Cardiac muscle cell (in vitro differentiated cells and primary cell): ENCODE measurements around the gene ATP11C. TPM values are rescaled to one million over a fixed set of nuclear protein-coding genes. Genes with fewer than 3 reads are reported as not detected.

Experiments
- DNase-seq, 2 donors: peaks; one replicate each; pipeline versions ENCODE4 v3.0.0 to v3.0.0-alpha.2; 2010 to 2017; ENCODE audit warnings: low read depth in 1 of 2, low spot score in 1 of 2
- H3K27ac ChIP-seq: fragments of 200-600 bp; sonication (generic); 2 replicates; pipeline ENCODE4 v1.5.1; 2016
- H3K27me3 ChIP-seq: fragments of 200-600 bp; sonication (generic); 2 replicates; pipeline ENCODE4 v1.6.0; 2016; ENCODE audit warnings: control low read depth
- H3K36me3 ChIP-seq: fragments of 200-600 bp; sonication (generic); 2 replicates; pipeline ENCODE4 v1.5.1; 2016; ENCODE audit warnings: control low read depth
- H3K4me1 ChIP-seq: fragments of 200-600 bp; sonication (generic); 2 replicates; pipeline ENCODE4 v1.8.1; 2017; ENCODE audit warnings: low read depth, mild to moderate bottlenecking, mixed run types
- H3K4me3 ChIP-seq: fragments of 200-600 bp; sonication (generic); 2 replicates; pipeline ENCODE4 v1.5.1; 2016; ENCODE audit warnings: mild to moderate bottlenecking
- H3K9me3 ChIP-seq: fragments of 200-600 bp; sonication (generic); 2 replicates; pipeline ENCODE4 v1.5.1; 2017; ENCODE audit warnings: low read depth, mild to moderate bottlenecking, control low read depth
- polyA plus RNA-seq: library from polyadenylated mRNA; unstranded; fragments of >200 nt; fragmentation: Nextera tagmentation; extraction: Ambion mirVana; gene quantifications from 2 replicates; pipeline ENCODE4 v1.2.1, GENCODE V29; 2016
- total RNA-seq: library from RNA; depleted of rRNA; stranded (reverse); fragments of >200 nt; gene quantifications from 2 replicates; pipeline ENCODE4 v1.2.3, GENCODE V29; 2016
- TF ChIP-seq, protein P1 (sequence below): IDR thresholded peaks from 2 replicates; pipeline ENCODE4 v1.5.1; 2012; ENCODE audit warnings: low read depth, mild to moderate bottlenecking, low read length

The ATP11C gene
- total and polyA plus RNA-seq, 2 experiments from 2014 or later: 7.4 to 17.1 TPM

DNA sequence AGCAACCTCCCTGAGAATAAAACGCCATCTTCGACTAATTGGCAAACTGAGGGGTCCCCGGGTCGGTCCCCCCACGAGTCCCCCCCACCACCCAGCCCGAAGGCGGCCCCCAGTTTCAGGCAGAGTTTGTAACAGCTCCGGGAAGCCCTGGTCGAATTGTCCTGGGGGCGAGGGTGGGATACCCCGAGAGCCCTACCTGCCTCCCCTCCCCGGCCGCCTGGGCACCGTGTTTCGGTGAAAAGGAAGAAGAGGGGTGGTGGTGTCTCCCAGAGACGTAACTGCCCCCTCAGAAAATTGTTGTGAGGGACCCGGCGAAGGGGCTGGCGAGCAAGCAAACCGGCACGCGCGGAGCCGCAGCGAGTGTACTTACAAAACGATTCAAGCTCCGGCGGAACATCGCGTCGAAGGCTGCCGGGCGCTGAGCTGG lies 1.2 kb downstream of the ATP11C start:
- no peaks in the 10 kb centered on the region for H3K4me1 ChIP-seq
- peak overlapping the region; percentile 51 for H3K4me3 ChIP-seq
- H3K27ac ChIP-seq: no peak overlapping the region
- no peak for DNase-seq
- no peaks in the 10 kb centered on the region for H3K27me3 ChIP-seq
- H3K36me3 ChIP-seq: no peaks in the 10 kb centered on the region
- TF ChIP-seq, protein P1, sequence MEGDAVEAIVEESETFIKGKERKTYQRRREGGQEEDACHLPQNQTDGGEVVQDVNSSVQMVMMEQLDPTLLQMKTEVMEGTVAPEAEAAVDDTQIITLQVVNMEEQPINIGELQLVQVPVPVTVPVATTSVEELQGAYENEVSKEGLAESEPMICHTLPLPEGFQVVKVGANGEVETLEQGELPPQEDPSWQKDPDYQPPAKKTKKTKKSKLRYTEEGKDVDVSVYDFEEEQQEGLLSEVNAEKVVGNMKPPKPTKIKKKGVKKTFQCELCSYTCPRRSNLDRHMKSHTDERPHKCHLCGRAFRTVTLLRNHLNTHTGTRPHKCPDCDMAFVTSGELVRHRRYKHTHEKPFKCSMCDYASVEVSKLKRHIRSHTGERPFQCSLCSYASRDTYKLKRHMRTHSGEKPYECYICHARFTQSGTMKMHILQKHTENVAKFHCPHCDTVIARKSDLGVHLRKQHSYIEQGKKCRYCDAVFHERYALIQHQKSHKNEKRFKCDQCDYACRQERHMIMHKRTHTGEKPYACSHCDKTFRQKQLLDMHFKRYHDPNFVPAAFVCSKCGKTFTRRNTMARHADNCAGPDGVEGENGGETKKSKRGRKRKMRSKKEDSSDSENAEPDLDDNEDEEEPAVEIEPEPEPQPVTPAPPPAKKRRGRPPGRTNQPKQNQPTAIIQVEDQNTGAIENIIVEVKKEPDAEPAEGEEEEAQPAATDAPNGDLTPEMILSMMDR: no peak
- H3K9me3 ChIP-seq: no peaks in the 10 kb centered on the region

DNA sequence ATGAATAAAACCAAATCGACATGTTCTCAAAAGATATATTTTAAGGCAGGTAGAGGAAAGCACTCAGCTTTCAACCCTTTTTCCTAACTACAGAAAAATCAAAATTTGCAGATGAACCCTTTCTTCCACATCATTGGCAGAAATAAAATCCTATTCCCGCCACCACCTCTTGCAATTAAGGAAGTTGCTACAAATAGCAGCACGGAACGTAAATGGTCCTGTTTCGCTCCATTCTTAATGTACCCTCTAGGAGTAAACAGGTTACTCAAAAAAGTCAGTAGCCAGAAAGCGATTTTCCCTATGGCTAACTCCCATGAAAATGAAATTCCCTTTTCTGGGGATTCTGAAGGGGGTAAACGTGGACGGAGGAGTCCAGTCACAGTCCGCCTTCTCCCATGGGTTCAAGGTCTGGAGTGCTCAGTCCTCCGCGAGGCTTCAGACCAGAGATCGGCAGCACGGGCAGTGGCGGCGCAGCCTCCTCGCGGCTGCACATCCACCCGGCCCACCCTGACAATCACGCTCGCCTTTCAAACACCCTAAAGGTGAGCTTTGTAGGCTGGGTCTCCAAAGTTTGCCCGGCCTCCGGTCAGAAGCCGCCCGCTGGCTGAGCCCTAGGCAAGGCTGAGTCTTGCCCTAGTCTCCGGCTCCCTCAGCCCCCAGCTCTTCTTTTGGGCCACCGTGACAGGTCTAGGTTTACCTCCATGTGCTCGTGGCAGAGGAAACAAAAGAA lies 1.8 kb downstream of the ATP11C start:
- Histone ChIP-seq H3K36me3 (no peaks in the 10 kb centered on the region), H3K27ac (no peak overlapping the region), H3K27me3 (no peaks in the 10 kb centered on the region), H3K4me1 (no peaks in the 10 kb centered on the region), H3K9me3 (no peaks in the 10 kb centered on the region), H3K4me3 (peak overlapping the region; percentile 51)
- DNase-seq: peak; percentile 9 to 22
- TF ChIP-seq, protein P1: no peak

- Histone ChIP-seq H3K36me3 (no peaks in the 10 kb centered on the region), H3K27ac (no peak overlapping the region), H3K9me3 (no peaks in the 10 kb centered on the region), H3K4me3 (no peak overlapping the region), H3K4me1 (no peaks in the 10 kb centered on the region), H3K27me3 (no peaks in the 10 kb centered on the region)
- TF ChIP-seq, protein P1: no peak
- DNase-seq: no peak
Observed at GRCh38 chrX:139930401-139930800, 2.5 kb downstream of the ATP11C start.

DNA sequence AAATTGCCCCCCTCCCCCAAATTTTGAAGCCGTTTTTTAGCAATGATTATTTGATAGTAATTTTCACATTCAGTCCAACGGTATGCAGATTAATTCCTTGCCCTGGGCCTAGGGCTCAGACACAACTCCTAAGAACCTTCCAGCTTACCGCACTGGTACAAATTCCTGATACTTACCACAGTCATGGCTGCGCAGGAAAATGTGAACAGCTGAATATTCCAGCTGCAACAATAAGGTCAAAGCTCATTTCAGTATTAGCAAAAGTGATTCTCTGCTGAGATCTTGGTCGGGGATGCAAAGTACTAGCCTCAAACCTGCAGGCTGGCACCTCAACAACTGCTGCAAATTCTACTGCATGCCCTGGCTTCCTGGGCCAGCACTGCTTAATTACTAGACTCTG lies 3.0 kb downstream of the ATP11C start:
- Histone ChIP-seq H3K27me3 (no peaks in the 10 kb centered on the region), H3K4me1 (no peaks in the 10 kb centered on the region), H3K36me3 (no peaks in the 10 kb centered on the region), H3K9me3 (no peaks in the 10 kb centered on the region), H3K27ac (no peak overlapping the region), H3K4me3 (no peak overlapping the region)
- DNase-seq: no peak
- TF ChIP-seq, protein P1: no peak

DNA sequence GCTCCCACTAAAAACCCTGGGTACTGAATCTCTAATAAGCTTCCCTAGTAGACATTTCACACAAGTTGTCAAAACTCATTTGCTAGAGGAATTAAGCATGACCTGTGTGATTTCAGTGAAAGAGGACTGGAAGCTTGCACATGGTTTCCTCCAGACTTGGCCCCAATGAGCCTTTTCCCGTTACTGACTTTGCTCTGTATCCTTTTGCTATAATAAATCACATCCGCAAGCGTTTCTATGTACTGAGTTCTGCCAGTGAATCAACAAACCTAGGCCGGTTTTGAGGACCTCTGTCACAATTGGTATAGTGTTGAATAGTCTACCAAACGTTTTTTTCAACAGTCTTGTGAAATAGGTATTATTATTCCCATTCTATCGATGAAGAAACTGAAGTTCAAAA lies 8.2 kb downstream of the ATP11C start:
- no peaks in the 10 kb centered on the region for H3K9me3 ChIP-seq
- no peaks in the 10 kb centered on the region for H3K36me3 ChIP-seq
- H3K4me3 ChIP-seq: no peak overlapping the region
- no peaks in the 10 kb centered on the region for H3K4me1 ChIP-seq
- TF ChIP-seq, protein P1: no peak
- no peaks in the 10 kb centered on the region for H3K27me3 ChIP-seq
- no peak overlapping the region for H3K27ac ChIP-seq
- no peak for DNase-seq
